Caco-2 (cell line): ENCODE measurements around the gene REG4. TPM values are rescaled to one million over a fixed set of nuclear protein-coding genes. Genes with fewer than 3 reads are reported as not detected.

ENCODE experiments used
- BruUV-seq: library from RNA; stranded (reverse); fragments of 400-500 nt; replicated peaks from 2 replicates; lab custom pipeline; 2021; lab: Mats Ljungman, UMichigan
- CTCF ChIA-PET: fragments of 300-600 bp; sonication (Branson Sonifier 250); formaldehyde crosslinking; loops from one replicate; lab custom pipeline; 2022; ENCODE audit warnings: antibody characterized with exemption; lab: Charles Lee
- POLR2A ChIA-PET: fragments of 300-600 bp; sonication (Branson Sonifier 250); formaldehyde crosslinking; loops from one replicate; lab custom pipeline; 2022; ENCODE audit warnings: antibody characterized with exemption; lab: Charles Lee
- DNase-seq, 2 experiments: peaks; one replicate each; pipeline versions ENCODE4 v3.0.0 to v3.0.0-alpha.2; 2020 to 2022
- H3K27me3 ChIP-seq: replicated peaks from 2 replicates; pipeline ENCODE4 v1.6.0; 2011; ENCODE audit warnings: low read length; ENCODE audit not compliant: control insufficient read depth, insufficient read depth
- H3K36me3 ChIP-seq: 2 replicates; pipeline ENCODE4 v1.5.1; 2011; ENCODE audit warnings: low read length; ENCODE audit not compliant: control insufficient read depth, insufficient read depth
- H3K4me1 ChIP-seq: fragments of 250-450 bp; sonication (Bioruptor Pico); 2 replicates; pipeline ENCODE4 v1.5.1; 2020; ENCODE audit warnings: mild to moderate bottlenecking
- H3K4me3 ChIP-seq: 2 replicates; pipeline ENCODE4 v1.5.1; 2011; ENCODE audit warnings: low read depth, mild to moderate bottlenecking, control low read depth, low read length
- H3K9me3 ChIP-seq: fragments of 250-450 bp; sonication (Bioruptor Pico); 2 replicates; pipeline ENCODE4 v1.5.1; 2020; ENCODE audit warnings: mild to moderate bottlenecking, moderate library complexity
- H3K27ac Mint-ChIP-seq: one replicate; pipeline ENCODE4 v1.8.0; 2022; ENCODE audit warnings: mixed read lengths; ENCODE audit not compliant: unreplicated experiment
- H3K27me3 Mint-ChIP-seq: one replicate; pipeline ENCODE4 v1.8.0; 2022; ENCODE audit warnings: mixed read lengths; ENCODE audit not compliant: insufficient read depth, unreplicated experiment
- H3K36me3 Mint-ChIP-seq: one replicate; pipeline ENCODE4 v1.8.0; 2022; ENCODE audit warnings: mild to moderate bottlenecking, mixed read lengths; ENCODE audit not compliant: insufficient read depth, unreplicated experiment
- H3K4me1 Mint-ChIP-seq: one replicate; pipeline ENCODE4 v1.8.0; 2022; ENCODE audit warnings: low read depth, mixed read lengths; ENCODE audit not compliant: unreplicated experiment
- H3K4me3 Mint-ChIP-seq: one replicate; pipeline ENCODE4 v1.8.0; 2022; ENCODE audit warnings: mild to moderate bottlenecking, moderate library complexity, mixed read lengths; ENCODE audit not compliant: unreplicated experiment
- H3K9me3 Mint-ChIP-seq: one replicate; pipeline ENCODE4 v1.8.0; 2022; ENCODE audit warnings: mixed read lengths; ENCODE audit not compliant: unreplicated experiment
- CTCF ChIP-seq, 2 experiments: fragments of 200-600 bp in 1 of 2; IDR thresholded peaks; 1 replicate in 1 of 2; 2 replicates in 1 of 2; pipeline versions ENCODE4 v1.5.1 to v1.8.0; 2011 to 2022; ENCODE audit warnings: antibody characterized with exemption in 1 of 2, control low read depth in 1 of 2, inconsistent platforms in 1 of 2, low read depth in 1 of 2, low read length in 1 of 2, mild to moderate bottlenecking in 1 of 2, moderate library complexity in 1 of 2; ENCODE audit not compliant: insufficient read depth in 1 of 2, severe bottlenecking in 1 of 2, unreplicated experiment in 1 of 2
- intact Hi-C: fragments of 100-400 bp; cut with micrococcal nuclease; formaldehyde crosslinking; loops from one replicate; pipeline ENCODE4 v1.10.0; 2022; ENCODE audit not compliant: unreplicated experiment
- total RNA-seq: library from RNA; stranded (reverse); gene quantifications from 2 replicates; pipeline ENCODE4 v1.2.3, GENCODE V29; 2022

REG4 gene
- total RNA-seq, 1 experiment from 2014 or later, result 8.0 TPM

GRCh38 chr1:119815361-119815760 lies 4.1 kb upstream of the REG4 start:
- Mint-ChIP-seq H3K27me3 (no peaks in the 10 kb centered on the region), H3K4me1 (peaks cover 30% of the 10 kb centered on the region), H3K9me3 (no peaks in the 10 kb centered on the region), H3K4me3 (no peak overlapping the region), H3K36me3 (no peaks in the 10 kb centered on the region), H3K27ac (peak overlapping the region; percentile 74)
- no peak for DNase-seq
- Histone ChIP-seq H3K27me3 (no peaks in the 10 kb centered on the region), H3K36me3 (no peaks in the 10 kb centered on the region), H3K4me3 (no peak overlapping the region), H3K4me1 (peaks cover 31% of the 10 kb centered on the region), H3K9me3 (no peaks in the 10 kb centered on the region)
- CTCF ChIA-PET, result interaction anchor here (0.6 kb wide), 1 partner anchor 361 kb away, joined by 3 read pairs; the partner anchor contains the start of gene SEC22B
- POLR2A ChIA-PET, result no interaction called here
- no TSS peak for BruUV-seq
- intact Hi-C loops, result no loop called here
- TF ChIP-seq CTCF (IDR thresholded peaks at IDR 0.05; ENCODE audit: insufficient read depth in 1 of 2, low read depth in 1 of 2, low read length in 1 of 2, severe bottlenecking in 1 of 2, unreplicated experiment in 1 of 2), result no peak

- Histone ChIP-seq H3K9me3 (no peaks in the 10 kb centered on the region), H3K4me3 (no peak overlapping the region), H3K36me3 (no peaks in the 10 kb centered on the region), H3K4me1 (peaks cover 31% of the 10 kb centered on the region), H3K27me3 (no peaks in the 10 kb centered on the region)
- H3K4me3 Mint-ChIP-seq, result no peak overlapping the region
- H3K4me1 Mint-ChIP-seq, result peaks cover 30% of the 10 kb centered on the region
- intact Hi-C loops, result no loop called here
- H3K27me3 Mint-ChIP-seq, result no peaks in the 10 kb centered on the region
- H3K27ac Mint-ChIP-seq, result no peak overlapping the region
- ChIA-PET POLR2A (no interaction called here), CTCF (no interaction called here)
- no peaks in the 10 kb centered on the region for H3K9me3 Mint-ChIP-seq
- no peak for TF ChIP-seq CTCF (IDR thresholded peaks at IDR 0.05; ENCODE audit: insufficient read depth in 1 of 2, low read depth in 1 of 2, low read length in 1 of 2, severe bottlenecking in 1 of 2, unreplicated experiment in 1 of 2)
- no TSS peak for BruUV-seq
- no peaks in the 10 kb centered on the region for H3K36me3 Mint-ChIP-seq
- DNase-seq, result no peak
Observed at GRCh38 chr1:119814288-119814687, 3.0 kb upstream of the REG4 start.

- no peak for DNase-seq
- no TSS peak for BruUV-seq
- no peak overlapping the region for H3K4me3 ChIP-seq
- Mint-ChIP-seq H3K27me3 (no peaks in the 10 kb centered on the region), H3K36me3 (no peaks in the 10 kb centered on the region), H3K27ac (no peak overlapping the region), H3K9me3 (no peaks in the 10 kb centered on the region), H3K4me1 (peaks cover 26% of the 10 kb centered on the region), H3K4me3 (no peak overlapping the region)
- H3K4me1 ChIP-seq, result peaks cover 20% of the 10 kb centered on the region
- intact Hi-C loops, result no loop called here
- TF ChIP-seq CTCF (IDR thresholded peaks at IDR 0.05; ENCODE audit: insufficient read depth in 1 of 2, low read depth in 1 of 2, low read length in 1 of 2, severe bottlenecking in 1 of 2, unreplicated experiment in 1 of 2), result no peak
- ChIA-PET CTCF (no interaction called here), POLR2A (no interaction called here)
- H3K36me3 ChIP-seq, result no peaks in the 10 kb centered on the region
- no peaks in the 10 kb centered on the region for H3K9me3 ChIP-seq
- H3K27me3 ChIP-seq, result no peaks in the 10 kb centered on the region
Observed at GRCh38 chr1:119811985-119812557, 811 bp upstream of the REG4 start.
